ENCODE measurements around the gene PVALEF. TPM values are rescaled to one million over a fixed set of nuclear protein-coding genes. Genes with fewer than 3 reads are reported as not detected.
"Not testable (repeated sequence)": the region's sequence is repeated elsewhere in the genome, so short reads cannot be mapped to it uniquely, and the experiment has no call there.

The PVALEF gene
- total RNA-seq, 5 donors from 2014 or later (not counting 1 experiment from before 2014, with no cell fraction given) = not detected

- no peaks in the 10 kb centered on the region for H3K27me3 Mint-ChIP-seq
- H3K4me1 ChIP-seq (ENCODE audit: control insufficient read depth in 1 of 2, extremely low read depth in 1 of 2, insufficient read depth in 2 of 2, low read length in 2 of 2) = peaks cover 8 to 22% of the 10 kb centered on the region in 2 experiments
- ATAC-seq (replicated peaks in 1 of 4) (peak; percentile 96 to 98 (median 97)), DNase-seq (peak; percentile 97 to 100 (median 99))
- H3K4me3 Mint-ChIP-seq = peak within 1 kb of the TSS; percentile 75 to 82 (median 78)
- no peak within 1 kb of the TSS for H3K27ac ChIP-seq (ENCODE audit: low read length)
- POLR2A ChIA-PET = interaction anchor here (0.5 to 1.3 kb wide), 6 partner anchors 11 to 849 kb away, joined by 3 to 9 read pairs (median 4); partner anchors contain the start of genes NDUFAF8 (in 1 of the 2) and TEPSIN (in 1 of the 2)
- peak within 1 kb of the TSS; percentile 47 to 56 for H3K4me3 ChIP-seq (ENCODE audit: control insufficient read depth in 1 of 2, extremely low read depth in 1 of 2, low read length in 1 of 2)
- H3K36me3 Mint-ChIP-seq = no peaks in the 10 kb centered on the region
- H3K27me3 ChIP-seq (replicated peaks in 1 of 2; ENCODE audit: control insufficient read depth in 2 of 2, extremely low read depth in 1 of 2, insufficient read depth in 2 of 2, low read length in 1 of 2) = peaks cover 0 to 9% of the 10 kb centered on the region in 2 experiments
- under 1% methylated on average over 62 of the region's 79 CpGs for WGBS (ENCODE audit: insufficient coverage)
- no peaks in the 10 kb centered on the region for H3K9me3 ChIP-seq
- no peaks in the 10 kb centered on the region for H3K9me3 Mint-ChIP-seq
- CTCF ChIA-PET = interaction anchor here (0.5 to 1.2 kb wide), 8 partner anchors 13 to 851 kb away, joined by 3 to 15 read pairs (median 5); partner anchors contain the start of genes NDUFAF8 (in 1 of the 2), SLC38A10 (in 1 of the 2) and TEPSIN (in 1 of the 2)
- H3K36me3 ChIP-seq (ENCODE audit: control insufficient read depth in 2 of 2, extremely low read depth in 1 of 2, insufficient read depth in 1 of 2, low read length in 1 of 2) = peaks cover 0 to 14% of the 10 kb centered on the region in 2 donors
- H3K27ac Mint-ChIP-seq = peak within 1 kb of the TSS; percentile 43 to 55
- peaks cover 15 to 21% (median 16%) of the 10 kb centered on the region in 3 donors for H3K4me1 Mint-ChIP-seq
Observed at GRCh38 chr17:81222906-81223761, 57.8 kb downstream of the PVALEF start, which contains the start of gene CEP131. TSS of gene CEP131 (minus strand) at chr17:81222965. CDS start at chr17:81220056, 2,909 bp downstream.

DNA sequence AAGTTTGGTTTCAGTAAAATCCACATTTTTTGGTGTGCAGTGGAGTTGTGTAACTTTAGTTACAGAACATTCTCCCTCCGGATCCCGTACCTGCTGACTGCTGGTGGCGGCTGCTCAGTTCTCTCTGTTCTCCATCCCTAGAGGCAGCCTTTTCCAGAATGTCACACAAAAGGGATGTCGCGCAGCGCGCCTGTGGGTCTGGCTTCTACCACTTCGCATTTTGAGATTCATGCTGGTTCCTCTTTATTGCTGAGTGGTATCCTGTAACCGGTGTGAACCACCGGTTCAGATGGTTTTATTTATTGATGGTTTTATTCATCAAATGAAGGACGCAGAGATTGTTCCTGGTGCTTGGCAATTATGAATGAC lies 58.4 kb downstream of the PVALEF start:
- POLR2A ChIA-PET = no interaction called here
- Mint-ChIP-seq H3K27me3 (no peaks in the 10 kb centered on the region), H3K27ac (peak overlapping the region; percentile 43 to 55), H3K4me1 (peaks cover 15 to 21% (median 16%) of the 10 kb centered on the region in 3 donors), H3K9me3 (no peaks in the 10 kb centered on the region), H3K4me3 (peak overlapping the region; percentile 75 to 82 (median 78)), H3K36me3 (no peaks in the 10 kb centered on the region)
- peaks cover 0 to 11% of the 10 kb centered on the region in 2 donors for H3K36me3 ChIP-seq (ENCODE audit: control insufficient read depth in 2 of 2, extremely low read depth in 1 of 2, insufficient read depth in 1 of 2, low read length in 1 of 2)
- WGBS (ENCODE audit: insufficient coverage) = 33% methylated on average over 5 of the region's 11 CpGs
- peak in 1 of 35 experiments; percentile 19 for DNase-seq
- peaks cover 0 to 9% of the 10 kb centered on the region in 2 experiments for H3K27me3 ChIP-seq (replicated peaks in 1 of 2; ENCODE audit: control insufficient read depth in 2 of 2, extremely low read depth in 1 of 2, insufficient read depth in 2 of 2, low read length in 1 of 2)
- peak overlapping the region in 1 of 2 donors; percentile 37 for H3K4me3 ChIP-seq (ENCODE audit: control insufficient read depth in 1 of 2, extremely low read depth in 1 of 2, low read length in 1 of 2)
- H3K4me1 ChIP-seq (ENCODE audit: control insufficient read depth in 1 of 2, extremely low read depth in 1 of 2, insufficient read depth in 2 of 2, low read length in 2 of 2) = peaks cover 8 to 22% of the 10 kb centered on the region in 2 experiments
- ATAC-seq (replicated peaks in 1 of 4) = no peak
- CTCF ChIA-PET = interaction anchor here in 1 of 2 donors (1.5 kb wide), 1 partner anchor 15 kb away, joined by 4 read pairs; the partner anchor contains the start of genes NDUFAF8 and TEPSIN
- no peaks in the 10 kb centered on the region for H3K9me3 ChIP-seq
- no peak overlapping the region for H3K27ac ChIP-seq (ENCODE audit: low read length)

- H3K36me3 ChIP-seq (ENCODE audit: control insufficient read depth in 2 of 2, extremely low read depth in 1 of 2, insufficient read depth in 1 of 2, low read length in 1 of 2) = peaks cover 14 to 27% of the 10 kb centered on the region in 2 donors
- DNase-seq; H3K4me1 ChIP-seq (ENCODE audit: control insufficient read depth in 1 of 2, extremely low read depth in 1 of 2, insufficient read depth in 2 of 2, low read length in 2 of 2); H3K27me3 ChIP-seq (replicated peaks in 1 of 2; ENCODE audit: control insufficient read depth in 2 of 2, extremely low read depth in 1 of 2, insufficient read depth in 2 of 2, low read length in 1 of 2); H3K9me3 Mint-ChIP-seq; ATAC-seq (replicated peaks in 1 of 4); H3K27me3 Mint-ChIP-seq; POLR2A ChIA-PET; H3K27ac ChIP-seq (ENCODE audit: low read length); CTCF ChIA-PET; H3K9me3 ChIP-seq; H3K4me3 Mint-ChIP-seq; H3K4me3 ChIP-seq (ENCODE audit: control insufficient read depth in 1 of 2, extremely low read depth in 1 of 2, low read length in 1 of 2): not testable (repeated sequence)
- no CpG with 5 or more reads among the region's 2 CpGs for WGBS (ENCODE audit: insufficient coverage)
- peaks cover 15% of the 10 kb centered on the region for H3K36me3 Mint-ChIP-seq
- H3K27ac Mint-ChIP-seq = peak overlapping the region in 1 of 2 donors; percentile 9
- peaks cover 11 to 22% (median 16%) of the 10 kb centered on the region in 3 donors for H3K4me1 Mint-ChIP-seq
Observed at GRCh38 chr17:81227630-81228029, 62.3 kb downstream of the PVALEF start.

GRCh38 chr17:81228420-81228819 lies 63.1 kb downstream of the PVALEF start:
- no peaks in the 10 kb centered on the region for H3K9me3 ChIP-seq
- no peak overlapping the region for H3K27ac ChIP-seq (ENCODE audit: low read length)
- CTCF ChIA-PET = no interaction called here
- 80% methylated on average over 5 of the region's 9 CpGs for WGBS (ENCODE audit: insufficient coverage)
- DNase-seq (no peak), ATAC-seq (replicated peaks in 1 of 4) (no peak)
- Mint-ChIP-seq H3K9me3 (no peaks in the 10 kb centered on the region), H3K4me3 (no peak overlapping the region), H3K4me1 (peaks cover 10 to 20% (median 13%) of the 10 kb centered on the region in 3 donors), H3K27ac (no peak overlapping the region), H3K36me3 (peaks cover 15% of the 10 kb centered on the region), H3K27me3 (no peaks in the 10 kb centered on the region)
- H3K27me3 ChIP-seq (replicated peaks in 1 of 2; ENCODE audit: control insufficient read depth in 2 of 2, extremely low read depth in 1 of 2, insufficient read depth in 2 of 2, low read length in 1 of 2) = peaks cover 0 to 3% of the 10 kb centered on the region in 2 experiments
- POLR2A ChIA-PET = no interaction called here
- peaks cover 21 to 35% of the 10 kb centered on the region in 2 donors for H3K36me3 ChIP-seq (ENCODE audit: control insufficient read depth in 2 of 2, extremely low read depth in 1 of 2, insufficient read depth in 1 of 2, low read length in 1 of 2)
- H3K4me1 ChIP-seq (ENCODE audit: control insufficient read depth in 1 of 2, extremely low read depth in 1 of 2, insufficient read depth in 2 of 2, low read length in 2 of 2) = peaks cover 0 to 6% of the 10 kb centered on the region in 2 experiments
- no peak overlapping the region for H3K4me3 ChIP-seq (ENCODE audit: control insufficient read depth in 1 of 2, extremely low read depth in 1 of 2, low read length in 1 of 2)

GRCh38 chr17:81228834-81229665 lies 63.7 kb downstream of the PVALEF start:
- no peak overlapping the region for H3K4me3 Mint-ChIP-seq
- H3K4me1 ChIP-seq (ENCODE audit: control insufficient read depth in 1 of 2, extremely low read depth in 1 of 2, insufficient read depth in 2 of 2, low read length in 2 of 2) = no peaks in the 10 kb centered on the region
- ATAC-seq (replicated peaks in 1 of 4) (no peak), DNase-seq (no peak)
- CTCF ChIA-PET = no interaction called here
- H3K4me1 Mint-ChIP-seq = peaks cover 4 to 14% (median 7%) of the 10 kb centered on the region in 3 donors
- no peak overlapping the region for H3K27ac ChIP-seq (ENCODE audit: low read length)
- no peaks in the 10 kb centered on the region for H3K9me3 Mint-ChIP-seq
- peaks cover 15% of the 10 kb centered on the region for H3K36me3 Mint-ChIP-seq
- H3K27me3 Mint-ChIP-seq = no peaks in the 10 kb centered on the region
- no peak overlapping the region for H3K4me3 ChIP-seq (ENCODE audit: control insufficient read depth in 1 of 2, extremely low read depth in 1 of 2, low read length in 1 of 2)
- 94% methylated on average over 22 of the region's 32 CpGs for WGBS (ENCODE audit: insufficient coverage)
- no peak overlapping the region for H3K27ac Mint-ChIP-seq
- POLR2A ChIA-PET = no interaction called here
- H3K36me3 ChIP-seq (ENCODE audit: control insufficient read depth in 2 of 2, extremely low read depth in 1 of 2, insufficient read depth in 1 of 2, low read length in 1 of 2) = peaks cover 23 to 40% of the 10 kb centered on the region in 2 donors
- no peaks in the 10 kb centered on the region for H3K27me3 ChIP-seq (replicated peaks in 1 of 2; ENCODE audit: control insufficient read depth in 2 of 2, extremely low read depth in 1 of 2, insufficient read depth in 2 of 2, low read length in 1 of 2)
- no peaks in the 10 kb centered on the region for H3K9me3 ChIP-seq

- Mint-ChIP-seq H3K4me3 (no peak overlapping the region), H3K27ac (no peak overlapping the region), H3K36me3 (peaks cover 15% of the 10 kb centered on the region), H3K27me3 (no peaks in the 10 kb centered on the region), H3K9me3 (no peaks in the 10 kb centered on the region), H3K4me1 (peaks cover 5 to 16% (median 9%) of the 10 kb centered on the region in 3 donors)
- Histone ChIP-seq H3K27ac (ENCODE audit: low read length) (no peak overlapping the region), H3K27me3 (replicated peaks in 1 of 2; ENCODE audit: control insufficient read depth in 2 of 2, extremely low read depth in 1 of 2, insufficient read depth in 2 of 2, low read length in 1 of 2) (no peaks in the 10 kb centered on the region), H3K9me3 (no peaks in the 10 kb centered on the region), H3K36me3 (ENCODE audit: control insufficient read depth in 2 of 2, extremely low read depth in 1 of 2, insufficient read depth in 1 of 2, low read length in 1 of 2) (peaks cover 23 to 40% of the 10 kb centered on the region in 2 donors), H3K4me3 (ENCODE audit: control insufficient read depth in 1 of 2, extremely low read depth in 1 of 2, low read length in 1 of 2) (no peak overlapping the region), H3K4me1 (ENCODE audit: control insufficient read depth in 1 of 2, extremely low read depth in 1 of 2, insufficient read depth in 2 of 2, low read length in 2 of 2) (no peaks in the 10 kb centered on the region)
- POLR2A ChIA-PET = no interaction called here
- no peak for DNase-seq
- CTCF ChIA-PET = no interaction called here
- no peak for ATAC-seq (replicated peaks in 1 of 4)
- WGBS (ENCODE audit: insufficient coverage) = 93% methylated on average over 14 of the region's 14 CpGs
Observed at GRCh38 chr17:81229666-81229920, 64.3 kb downstream of the PVALEF start.

Measured in T-cell (primary cell).